Myocyte (in vitro differentiated cells): Measurements from ENCODE around the gene PCDHB1. TPM values are rescaled to one million over a fixed set of nuclear protein-coding genes. Genes with fewer than 3 reads are reported as not detected.

ENCODE experiments used
- DNase-seq: peaks from one replicate; pipeline ENCODE4 v3.0.0-alpha.2; 2012; ENCODE audit warnings: low read depth
- polyA plus RNA-seq: library from polyadenylated mRNA; unstranded; fragments of >200 nt; gene quantifications from one replicate; pipeline ENCODE4 v1.2.1, GENCODE V29; 2012; ENCODE audit warnings: missing spikeins
- total RNA-seq: library from RNA; depleted of rRNA; stranded (reverse); fragments of >200 nt; gene quantifications from 2 replicates; pipeline ENCODE4 v1.2.3, GENCODE V29; 2014

The PCDHB1 gene
- total RNA-seq, result not detected in 2 replicates
- polyA plus RNA-seq, result not detected

GRCh38 chr5:141050622-141051520 lies at the start of gene PCDHB1:
Gene PCDHB1, plus strand, starts transcription at chr5:141051374. Its CDS starts 97 bp downstream, at chr5:141051471.
- DNase-seq, result peak; percentile 29

GRCh38 chr5:141001446-141001843 lies 49.7 kb upstream of the PCDHB1 start:
- DNase-seq, result no peak

GRCh38 chr5:141001844-141002604 lies 49.1 kb upstream of the PCDHB1 start:
- peak; percentile 3 for DNase-seq

GRCh38 chr5:141002605-141002965 lies 48.6 kb upstream of the PCDHB1 start:
- no peak for DNase-seq

GRCh38 chr5:141003031-141003430 lies 48.1 kb upstream of the PCDHB1 start:
- no peak for DNase-seq

GRCh38 chr5:141003791-141004611 lies 47.2 kb upstream of the PCDHB1 start:
- no peak for DNase-seq

GRCh38 chr5:141007791-141008190 lies 43.4 kb upstream of the PCDHB1 start:
- DNase-seq, result no peak

- no peak for DNase-seq
Measured at GRCh38 chr5:141010047-141010793, 41.0 kb upstream of the PCDHB1 start.

GRCh38 chr5:141017943-141018342 lies 33.2 kb upstream of the PCDHB1 start:
- DNase-seq, result no peak

- no peak for DNase-seq
Measured at GRCh38 chr5:141022384-141022783, 28.8 kb upstream of the PCDHB1 start.

GRCh38 chr5:141031006-141031405 lies 20.2 kb upstream of the PCDHB1 start:
- no peak for DNase-seq

GRCh38 chr5:141032626-141033025 lies 18.5 kb upstream of the PCDHB1 start:
- no peak for DNase-seq

GRCh38 chr5:141039061-141039460 lies 12.1 kb upstream of the PCDHB1 start:
- DNase-seq, result no peak

- DNase-seq, result no peak
Measured at GRCh38 chr5:141039517-141039916, 11.7 kb upstream of the PCDHB1 start.

- peak; percentile 4 for DNase-seq
Measured at GRCh38 chr5:141040093-141040770, 10.9 kb upstream of the PCDHB1 start.

GRCh38 chr5:141040771-141041426 lies 10.3 kb upstream of the PCDHB1 start:
- DNase-seq, result peak; percentile 72

- no peak for DNase-seq
Measured at GRCh38 chr5:141041427-141041785, 9.8 kb upstream of the PCDHB1 start.

GRCh38 chr5:141042555-141042954 lies 8.6 kb upstream of the PCDHB1 start:
- no peak for DNase-seq

GRCh38 chr5:141051521-141051866 lies 320 bp downstream of the PCDHB1 start:
- DNase-seq, result no peak

- no peak for DNase-seq
Measured at GRCh38 chr5:141077826-141078225, 26.7 kb downstream of the PCDHB1 start.
